Glutamatergic neuron (in vitro differentiated cells): ENCODE results near the gene STAG1. TPM values are rescaled to one million over a fixed set of nuclear protein-coding genes. Genes with fewer than 3 reads are reported as not detected.

Source experiments
- DNase-seq: peaks from one replicate; pipeline ENCODE4 v3.0.0; 2022
- H3K27ac Mint-ChIP-seq: one replicate; pipeline ENCODE4 v1.8.0; 2020; ENCODE audit warnings: mild to moderate bottlenecking, mixed read lengths, inconsistent platforms; ENCODE audit not compliant: unreplicated experiment
- H3K27me3 Mint-ChIP-seq: one replicate; pipeline ENCODE4 v1.8.0; 2020; ENCODE audit warnings: mild to moderate bottlenecking, moderate library complexity, mixed read lengths, inconsistent platforms; ENCODE audit not compliant: unreplicated experiment
- H3K36me3 Mint-ChIP-seq: one replicate; pipeline ENCODE4 v1.8.0; 2020; ENCODE audit warnings: mild to moderate bottlenecking, mixed read lengths, inconsistent platforms; ENCODE audit not compliant: unreplicated experiment
- H3K4me1 Mint-ChIP-seq: one replicate; pipeline ENCODE4 v1.8.0; 2020; ENCODE audit warnings: mild to moderate bottlenecking, low read depth, mixed read lengths, inconsistent platforms; ENCODE audit not compliant: unreplicated experiment
- H3K4me3 Mint-ChIP-seq: one replicate; pipeline ENCODE4 v1.8.0; 2020; ENCODE audit warnings: mild to moderate bottlenecking, mixed read lengths, inconsistent platforms; ENCODE audit not compliant: unreplicated experiment
- H3K9me3 Mint-ChIP-seq: one replicate; pipeline ENCODE4 v1.8.0; 2020; ENCODE audit warnings: mild to moderate bottlenecking, moderate library complexity, mixed read lengths, inconsistent platforms; ENCODE audit not compliant: unreplicated experiment
- CTCF ChIP-seq: fragments of 200-600 bp; sonication (generic); IDR thresholded peaks from one replicate; pipeline ENCODE4 v1.5.0; 2021; ENCODE audit not compliant: partially characterized antibody, unreplicated experiment
- total RNA-seq: library from RNA; stranded (reverse); fragmentation: NEBNext Ultra II Directional; extraction: Animal tissue kit (Norgen Biotek cat#: 25700); gene quantifications from one replicate; pipeline ENCODE4 v1.2.1, GENCODE V29; 2021; ENCODE audit not compliant: unreplicated experiment

The STAG1 gene
- total RNA-seq, 1 donor from 2014 or later: 22.8 TPM

- no peaks in the 10 kb centered on the region for H3K9me3 Mint-ChIP-seq
- no peak for TF ChIP-seq CTCF
- no peaks in the 10 kb centered on the region for H3K4me1 Mint-ChIP-seq
- no peak overlapping the region for H3K4me3 Mint-ChIP-seq
- DNase-seq: no peak
- no peaks in the 10 kb centered on the region for H3K36me3 Mint-ChIP-seq
- H3K27me3 Mint-ChIP-seq: no peaks in the 10 kb centered on the region
- H3K27ac Mint-ChIP-seq: no peak overlapping the region
These were observed 17.1 kb downstream of the STAG1 start for GRCh38 chr3:136735103-136735502.

- Mint-ChIP-seq H3K36me3 (no peaks in the 10 kb centered on the region), H3K27ac (no peak overlapping the region), H3K9me3 (no peaks in the 10 kb centered on the region), H3K4me1 (no peaks in the 10 kb centered on the region), H3K27me3 (no peaks in the 10 kb centered on the region), H3K4me3 (no peak overlapping the region)
- no peak for TF ChIP-seq CTCF
- DNase-seq: no peak
These were observed 17.7 kb downstream of the STAG1 start for GRCh38 chr3:136734382-136735070.

- Mint-ChIP-seq H3K4me1 (no peaks in the 10 kb centered on the region), H3K36me3 (no peaks in the 10 kb centered on the region), H3K27me3 (no peaks in the 10 kb centered on the region), H3K4me3 (no peak overlapping the region), H3K27ac (no peak overlapping the region), H3K9me3 (no peaks in the 10 kb centered on the region)
- DNase-seq: no peak
- TF ChIP-seq CTCF: no peak
These were observed 18.8 kb downstream of the STAG1 start for GRCh38 chr3:136733317-136733833.

- Mint-ChIP-seq H3K27ac (no peak overlapping the region), H3K36me3 (no peaks in the 10 kb centered on the region), H3K4me3 (no peak overlapping the region), H3K9me3 (no peaks in the 10 kb centered on the region), H3K4me1 (peaks cover 3% of the 10 kb centered on the region), H3K27me3 (no peaks in the 10 kb centered on the region)
- no peak for TF ChIP-seq CTCF
- DNase-seq: no peak
These were observed 20.8 kb downstream of the STAG1 start for GRCh38 chr3:136731274-136731884.
